Lung (tissue), 12 donors: ENCODE results near the gene ZDHHC16. TPM values are rescaled to one million over a fixed set of nuclear protein-coding genes. Genes with fewer than 3 reads are reported as not detected.
A peak's percentile ranks its signal among the peaks of the same experiment; 100 is the strongest.

Experiments
- ATAC-seq: fragments of 200-7000 bp; cut with Tn5 transposase; one replicate; pipeline ENCODE4 v1.9.1; 2020; ENCODE audit warnings: moderate number of reproducible peaks; ENCODE audit not compliant: insufficient read depth, low FRiP score
- DNase-seq, 3 donors: peaks; one replicate each; pipeline ENCODE4 v3.0.0-alpha.2; 2013 to 2017
- H3K27ac ChIP-seq, 2 donors: one replicate each; pipeline ENCODE4 v1.5.1; 2013; ENCODE audit warnings: mild to moderate bottlenecking in 2 of 2, moderate library complexity in 2 of 2, control low read depth in 1 of 2, inconsistent platforms in 1 of 2, low read depth in 1 of 2, low read length in 1 of 2
- H3K27me3 ChIP-seq, 3 donors: one replicate each; pipeline ENCODE4 v1.5.1; 2013; ENCODE audit warnings: low read length in 2 of 3; ENCODE audit not compliant: control insufficient read depth in 3 of 3, insufficient read depth in 3 of 3
- H3K36me3 ChIP-seq, 4 donors: one replicate each; pipeline ENCODE4 v1.5.1; 2013; ENCODE audit warnings: low read length in 4 of 4, mild to moderate bottlenecking in 1 of 4, moderate library complexity in 1 of 4; ENCODE audit not compliant: control insufficient read depth in 4 of 4, insufficient read depth in 4 of 4
- H3K4me1 ChIP-seq, 5 donors: one replicate each; pipeline ENCODE4 v1.5.1; 2013; ENCODE audit warnings: low read length in 5 of 5, mild to moderate bottlenecking in 2 of 5, moderate library complexity in 1 of 5; ENCODE audit not compliant: control insufficient read depth in 5 of 5, insufficient read depth in 5 of 5
- H3K4me3 ChIP-seq: one replicate; pipeline ENCODE4 v1.5.1; 2013; ENCODE audit warnings: mild to moderate bottlenecking, control low read depth, moderate library complexity
- H3K9ac ChIP-seq, 2 donors: one replicate each; pipeline ENCODE4 v1.5.1; 2013; ENCODE audit warnings: low read length in 2 of 2, control low read depth in 1 of 2; ENCODE audit not compliant: insufficient read depth in 1 of 2
- H3K9me3 ChIP-seq, 4 donors: one replicate each; pipeline ENCODE4 v1.5.1; 2013; ENCODE audit warnings: low read length in 3 of 4, mild to moderate bottlenecking in 1 of 4, moderate library complexity in 1 of 4; ENCODE audit not compliant: control insufficient read depth in 4 of 4, insufficient read depth in 3 of 4
- WGBS, 2 donors: extraction: QIAGEN DNeasy Blood & Tissue Kit; methylation state at CpG; one replicate each; pipeline ENCODE4 v1.1.7; 2013; 5-methylcytosine and 5-hydroxymethylcytosine counted together
- polyA plus RNA-seq, 2 donors: library from polyadenylated mRNA; stranded (reverse); fragments of 200-250 nt; gene quantifications; one replicate each; pipeline ENCODE4 v1.2.1, GENCODE V29; 2013
- total RNA-seq, 2 donors: library from RNA; depleted of rRNA in 1 of 2; stranded (reverse); fragments of >200 nt in 1 of 2; gene quantifications; one replicate each; pipeline ENCODE4 v1.2.1, GENCODE V29; 2014 to 2021
- TF ChIP-seq, protein P1 (sequence below): IDR thresholded peaks from 2 replicates; pipeline ENCODE4 v1.5.1; 2012; ENCODE audit warnings: mild to moderate bottlenecking; ENCODE audit errors: control extremely low read depth, extremely low read depth
- donor health status: control.
- donor health status: control.
- donor health status: Bipolar disorder and iron deficiency.
- donor health status: healthy.
- donor health status: DM: yes; HTN: yes; CAD: no.

Gene ZDHHC16
- total and polyA plus RNA-seq, 4 donors, result 35.5 to 63.3 (median 49.0) TPM

DNA sequence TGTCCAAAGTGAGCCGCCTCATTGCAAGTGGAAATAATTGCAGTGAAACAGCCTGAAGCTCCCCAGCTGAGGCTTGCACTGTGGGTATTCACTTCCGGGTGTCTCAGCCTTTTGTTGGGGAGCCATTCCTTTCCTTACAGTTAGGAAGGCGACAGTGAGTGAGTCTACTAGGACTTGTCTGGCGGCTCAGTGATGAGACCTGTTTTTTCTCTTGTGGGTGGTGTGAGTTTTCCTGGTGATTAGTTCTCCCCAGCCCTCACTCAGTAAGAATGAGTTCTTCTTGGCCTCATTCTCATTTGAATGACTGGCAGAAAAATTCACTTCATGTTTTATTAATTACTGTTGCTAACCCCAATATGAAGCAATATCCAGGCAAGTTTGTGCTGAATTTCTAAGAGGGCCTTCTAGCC, 17.4 kb upstream of the ZDHHC16 start:
- no peak overlapping the region for H3K4me3 ChIP-seq
- ATAC-seq (no peak), DNase-seq (no peak)
- H3K9me3 ChIP-seq, result no peaks in the 10 kb centered on the region
- peaks cover 7 to 16% (median 13%) of the 10 kb centered on the region in 5 donors for H3K4me1 ChIP-seq
- peaks cover 13 to 21% (median 14%) of the 10 kb centered on the region in 4 donors for H3K36me3 ChIP-seq
- peak overlapping the region in 1 of 2 donors; percentile 2 for H3K9ac ChIP-seq
- TF ChIP-seq, protein P1, sequence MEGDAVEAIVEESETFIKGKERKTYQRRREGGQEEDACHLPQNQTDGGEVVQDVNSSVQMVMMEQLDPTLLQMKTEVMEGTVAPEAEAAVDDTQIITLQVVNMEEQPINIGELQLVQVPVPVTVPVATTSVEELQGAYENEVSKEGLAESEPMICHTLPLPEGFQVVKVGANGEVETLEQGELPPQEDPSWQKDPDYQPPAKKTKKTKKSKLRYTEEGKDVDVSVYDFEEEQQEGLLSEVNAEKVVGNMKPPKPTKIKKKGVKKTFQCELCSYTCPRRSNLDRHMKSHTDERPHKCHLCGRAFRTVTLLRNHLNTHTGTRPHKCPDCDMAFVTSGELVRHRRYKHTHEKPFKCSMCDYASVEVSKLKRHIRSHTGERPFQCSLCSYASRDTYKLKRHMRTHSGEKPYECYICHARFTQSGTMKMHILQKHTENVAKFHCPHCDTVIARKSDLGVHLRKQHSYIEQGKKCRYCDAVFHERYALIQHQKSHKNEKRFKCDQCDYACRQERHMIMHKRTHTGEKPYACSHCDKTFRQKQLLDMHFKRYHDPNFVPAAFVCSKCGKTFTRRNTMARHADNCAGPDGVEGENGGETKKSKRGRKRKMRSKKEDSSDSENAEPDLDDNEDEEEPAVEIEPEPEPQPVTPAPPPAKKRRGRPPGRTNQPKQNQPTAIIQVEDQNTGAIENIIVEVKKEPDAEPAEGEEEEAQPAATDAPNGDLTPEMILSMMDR, result no peak
- H3K27ac ChIP-seq, result peak overlapping the region; percentile 35 to 45
- WGBS, 2 donors, result 38 to 53% methylated on average over 4 of the region's 4 CpGs
- H3K27me3 ChIP-seq, result no peaks in the 10 kb centered on the region

DNA sequence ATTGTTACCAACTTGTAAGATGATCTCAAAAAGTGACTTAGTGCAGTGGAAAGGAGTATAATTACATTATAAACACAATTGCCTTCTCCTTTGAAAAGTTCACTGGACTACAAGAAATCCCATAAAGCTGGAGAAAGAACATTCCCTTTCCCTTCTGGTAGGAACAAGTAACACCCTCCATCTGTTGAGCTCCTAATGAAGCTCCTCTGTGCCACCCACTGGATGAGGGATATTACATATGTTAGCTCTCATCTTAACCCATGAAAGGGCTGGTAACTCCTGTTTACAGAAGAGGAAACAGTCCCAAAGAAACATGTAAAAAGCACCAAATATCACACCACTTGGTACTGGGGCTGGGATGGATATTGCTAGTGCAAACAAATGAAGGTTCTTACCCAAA, 11.9 kb upstream of the ZDHHC16 start:
- Histone ChIP-seq H3K9me3 (no peaks in the 10 kb centered on the region), H3K4me3 (no peak overlapping the region), H3K9ac (no peak overlapping the region), H3K27me3 (no peaks in the 10 kb centered on the region), H3K27ac (no peak overlapping the region), H3K4me1 (no peaks in the 10 kb centered on the region), H3K36me3 (peaks cover 24 to 43% (median 35%) of the 10 kb centered on the region in 4 donors)
- DNase-seq (no peak), ATAC-seq (no peak)
- TF ChIP-seq, protein P1, result no peak

DNA sequence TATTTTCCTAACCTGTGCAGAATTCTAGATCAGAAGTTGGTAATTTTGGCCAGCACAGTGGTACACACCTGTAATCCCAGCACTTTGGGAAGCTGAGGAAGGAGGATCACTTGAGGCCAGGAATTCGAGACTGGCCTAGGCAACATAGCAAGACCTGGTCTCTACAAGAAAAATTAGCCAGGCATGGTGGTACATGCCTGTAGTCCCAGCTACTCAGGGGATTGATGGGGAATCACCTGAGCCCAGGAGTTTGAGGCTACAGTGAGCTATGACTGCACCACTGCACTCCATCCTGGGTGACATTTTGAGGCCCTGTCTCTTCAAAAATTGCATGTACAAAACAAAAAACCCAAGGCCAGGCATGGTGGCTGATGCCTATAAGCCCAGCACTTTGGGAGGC, 11.4 kb upstream of the ZDHHC16 start:
- 88 to 92% methylated on average over 1 of the region's 1 CpG for WGBS, 2 donors
- Histone ChIP-seq H3K36me3 (peaks cover 24 to 41% (median 39%) of the 10 kb centered on the region in 4 donors), H3K9me3 (no peaks in the 10 kb centered on the region), H3K4me3 (no peak overlapping the region), H3K4me1 (no peaks in the 10 kb centered on the region), H3K9ac (no peak overlapping the region), H3K27ac (no peak overlapping the region), H3K27me3 (no peaks in the 10 kb centered on the region)
- ATAC-seq (no peak), DNase-seq (no peak)
- TF ChIP-seq, protein P1, result no peak

DNA sequence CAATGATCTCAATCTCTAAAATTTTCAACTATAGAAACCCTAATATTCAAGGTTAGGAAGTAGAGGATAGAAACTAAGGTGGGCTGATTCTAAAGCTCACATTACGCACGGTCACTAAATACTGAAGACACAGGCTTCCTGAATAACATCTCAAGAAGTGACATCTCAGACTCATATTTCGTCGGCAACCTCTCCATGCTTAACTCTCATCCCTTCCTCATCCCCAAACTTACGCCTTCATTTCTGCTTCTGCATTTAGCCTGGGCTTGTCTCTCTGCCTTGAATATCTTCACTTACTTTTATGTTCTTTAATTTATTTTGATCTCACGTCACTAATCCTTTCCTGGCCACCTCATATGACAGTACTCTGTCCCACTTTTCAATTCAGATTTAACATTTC, 10.8 kb upstream of the ZDHHC16 start:
- DNase-seq (no peak), ATAC-seq (no peak)
- Histone ChIP-seq H3K27ac (no peak overlapping the region), H3K36me3 (peaks cover 24 to 41% (median 39%) of the 10 kb centered on the region in 4 donors), H3K9ac (no peak overlapping the region), H3K4me1 (no peaks in the 10 kb centered on the region), H3K27me3 (no peaks in the 10 kb centered on the region), H3K9me3 (no peaks in the 10 kb centered on the region), H3K4me3 (no peak overlapping the region)
- WGBS, 2 donors, result 90% methylated on average over 6 of the region's 6 CpGs
- TF ChIP-seq, protein P1, result no peak
